ENCODE measurements around the gene CLIC4. TPM values are rescaled to one million over a fixed set of nuclear protein-coding genes. Genes with fewer than 3 reads are reported as not detected.

Gene CLIC4
- total RNA-seq, 1 experiment from 2014 or later = 230 TPM

DNA sequence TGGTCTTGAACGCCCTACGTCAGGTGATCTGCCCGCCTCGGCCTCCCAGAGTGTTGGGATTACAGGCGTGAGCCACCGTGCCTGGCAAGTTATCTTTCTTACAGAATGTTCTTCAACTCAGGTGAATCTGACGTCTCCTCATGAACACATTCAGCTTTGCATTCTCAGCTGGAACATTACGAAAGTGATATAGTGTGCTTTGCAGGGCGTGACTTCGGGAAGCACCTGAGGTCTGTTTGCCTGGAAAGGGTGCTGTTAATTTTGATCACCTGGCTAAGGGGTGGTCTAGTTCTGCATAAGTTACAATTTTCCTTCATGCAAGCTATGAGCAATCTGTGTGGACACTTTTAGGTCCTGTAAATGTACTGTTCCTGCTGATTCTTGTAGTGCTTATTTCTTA is 16.3 kb upstream of the CLIC4 start:
- Histone ChIP-seq H2BK12ac (ENCODE audit: insufficient read length, low read depth, low read length) (no peak overlapping the region), H2AFZ (ENCODE audit: low read length) (no peak overlapping the region), H3K9ac (ENCODE audit: extremely low read depth, insufficient read length, low read length) (no peak overlapping the region), H2BK5ac (ENCODE audit: insufficient read length, low read length) (no peak overlapping the region), H3K23me2 (ENCODE audit: insufficient read length, low read depth, low read length, poor library complexity, severe bottlenecking) (no peaks in the 10 kb centered on the region), H3K4ac (ENCODE audit: low read depth, low read length) (no peak overlapping the region), H2BK15ac (ENCODE audit: low read depth, low read length) (no peak overlapping the region), H3K9me3 (ENCODE audit: control insufficient read depth, low read depth, low read length) (no peaks in the 10 kb centered on the region), H3K23ac (ENCODE audit: insufficient read length, low read depth, low read length) (no peak overlapping the region), H3K4me1 (ENCODE audit: insufficient read depth, low read length) (peaks cover 4% of the 10 kb centered on the region; the same call in 1 of the 2 replicates), H2BK120ac (ENCODE audit: low read depth, low read length, poor library complexity, severe bottlenecking) (no peak overlapping the region), H3K56ac (ENCODE audit: insufficient read length, low read depth, low read length) (no peak overlapping the region), H3K14ac (ENCODE audit: insufficient read depth, low read length) (no peak overlapping the region), H3K18ac (ENCODE audit: insufficient read length, low read depth, low read length) (no peak overlapping the region), H2BK20ac (ENCODE audit: low read depth, low read length, poor library complexity, severe bottlenecking) (no peak overlapping the region), H2AK5ac (ENCODE audit: insufficient read length, low read length) (no peak overlapping the region), H3K27ac (ENCODE audit: insufficient read length, low read depth, low read length) (no peak overlapping the region), H4K91ac (ENCODE audit: insufficient read length, low read depth, low read length) (no peak overlapping the region), H3K79me2 (ENCODE audit: insufficient read depth, low read length) (no peaks in the 10 kb centered on the region), H4K5ac (ENCODE audit: insufficient read length, low read depth, low read length) (no peak overlapping the region), H3K27me3 (ENCODE audit: insufficient read depth, low read length) (no peaks in the 10 kb centered on the region), H3K4me2 (ENCODE audit: insufficient read depth, insufficient read length, low read length) (no peak overlapping the region), H3K79me1 (ENCODE audit: insufficient read depth, low read depth, low read length, poor library complexity, severe bottlenecking) (no peaks in the 10 kb centered on the region), H4K20me1 (ENCODE audit: control insufficient read depth, insufficient read depth, insufficient read length) (no peaks in the 10 kb centered on the region), H3T11ph (ENCODE audit: low read length) (no peak overlapping the region), H4K8ac (replicated peaks; ENCODE audit: insufficient read length, low read depth, low read length) (no peak overlapping the region)
- Mint-ChIP-seq H3K27ac (no peak overlapping the region), H3K4me3 (no peak overlapping the region), H3K9me3 (peaks cover 5 to 7% of the 10 kb centered on the region in 2 experiments), H3K4me1 (peaks cover 34 to 40% of the 10 kb centered on the region in 2 experiments), H3K36me3 (ENCODE audit: insufficient read depth in 1 of 3, low read depth in 3 of 3) (0 out of 7 replicates have a peak, but pooled peaks cover 0 to 6% (median 0%) of the 10 kb centered on the region in 3 experiments), H3K27me3 (ENCODE audit: low read depth) (no peaks in the 10 kb centered on the region; the same call in 1 of the 2 replicates)
- WGBS (ENCODE audit: extremely low coverage, insufficient read length, low lambda C conversion rate) = no CpG with 5 or more reads among the region's 10 CpGs
- TF ChIP-seq, protein P1, sequence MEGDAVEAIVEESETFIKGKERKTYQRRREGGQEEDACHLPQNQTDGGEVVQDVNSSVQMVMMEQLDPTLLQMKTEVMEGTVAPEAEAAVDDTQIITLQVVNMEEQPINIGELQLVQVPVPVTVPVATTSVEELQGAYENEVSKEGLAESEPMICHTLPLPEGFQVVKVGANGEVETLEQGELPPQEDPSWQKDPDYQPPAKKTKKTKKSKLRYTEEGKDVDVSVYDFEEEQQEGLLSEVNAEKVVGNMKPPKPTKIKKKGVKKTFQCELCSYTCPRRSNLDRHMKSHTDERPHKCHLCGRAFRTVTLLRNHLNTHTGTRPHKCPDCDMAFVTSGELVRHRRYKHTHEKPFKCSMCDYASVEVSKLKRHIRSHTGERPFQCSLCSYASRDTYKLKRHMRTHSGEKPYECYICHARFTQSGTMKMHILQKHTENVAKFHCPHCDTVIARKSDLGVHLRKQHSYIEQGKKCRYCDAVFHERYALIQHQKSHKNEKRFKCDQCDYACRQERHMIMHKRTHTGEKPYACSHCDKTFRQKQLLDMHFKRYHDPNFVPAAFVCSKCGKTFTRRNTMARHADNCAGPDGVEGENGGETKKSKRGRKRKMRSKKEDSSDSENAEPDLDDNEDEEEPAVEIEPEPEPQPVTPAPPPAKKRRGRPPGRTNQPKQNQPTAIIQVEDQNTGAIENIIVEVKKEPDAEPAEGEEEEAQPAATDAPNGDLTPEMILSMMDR (conservative IDR thresholded peaks at IDR 0.05) = no peak
- DNase-seq = no peak

All from H9 (cell line).